Heart left ventricle (tissue), 16 donors: ENCODE data around the gene EN1. TPM values are rescaled to one million over a fixed set of nuclear protein-coding genes. Genes with fewer than 3 reads are reported as not detected.

Source experiments
- ATAC-seq, 4 donors: fragments of 200-7000 bp; cut with Tn5 transposase; one replicate each; pipeline ENCODE4 v1.9.1; 2020 to 2022; ENCODE audit warnings: moderate library complexity in 4 of 4, mild to moderate bottlenecking in 3 of 4, moderate number of reproducible peaks in 1 of 4
- DNase-seq, 5 donors: peaks; one replicate each; pipeline ENCODE4 v3.0.0-alpha.2; 2020
- H3K27ac ChIP-seq, 12 donors: fragments of 200-600 bp; sonication (generic) in 4 of 12; one replicate each; pipeline versions ENCODE4 v1.5.0 to v1.8.0; 2016 to 2022; ENCODE audit warnings: mild to moderate bottlenecking in 2 of 12
- H3K27me3 ChIP-seq, 9 donors: fragments of 200-600 bp; sonication (generic) in 2 of 9; one replicate each; pipeline versions ENCODE4 v1.5.1 to v1.8.0; 2016 to 2022; ENCODE audit warnings: mild to moderate bottlenecking in 3 of 9
- H3K36me3 ChIP-seq, 9 donors: fragments of 200-600 bp; sonication (generic) in 2 of 9; one replicate each; pipeline versions ENCODE4 v1.5.0 to v1.8.0; 2018 to 2022; ENCODE audit warnings: mild to moderate bottlenecking in 2 of 9
- H3K4me1 ChIP-seq, 12 donors: fragments of 200-600 bp; sonication (generic) in 4 of 12; one replicate each; pipeline versions ENCODE4 v1.5.0 to v1.8.0; 2016 to 2022; ENCODE audit warnings: mild to moderate bottlenecking in 3 of 12
- H3K4me3 ChIP-seq, 12 donors: fragments of 200-600 bp; sonication (generic) in 4 of 12; one replicate each; pipeline versions ENCODE4 v1.5.0 to v1.8.0; 2017 to 2022; ENCODE audit warnings: mild to moderate bottlenecking in 9 of 12, moderate library complexity in 4 of 12
- H3K9me3 ChIP-seq, 12 donors: fragments of 200-600 bp; sonication (generic) in 4 of 12; one replicate each; pipeline versions ENCODE4 v1.5.0 to v1.8.0; 2016 to 2022; ENCODE audit warnings: mild to moderate bottlenecking in 1 of 12
- CTCF ChIP-seq, 12 donors: fragments of 200-600 bp; sonication (generic) in 4 of 12; IDR thresholded peaks; one replicate each; pipeline versions ENCODE4 v1.5.0 to v1.8.0; 2018 to 2022; ENCODE audit warnings: antibody characterized with exemption in 12 of 12, mild to moderate bottlenecking in 5 of 12
- POLR2A ChIP-seq, 2 donors: fragments of 450-650 bp; IDR thresholded peaks; one replicate each; pipeline ENCODE4 v1.6.1; 2017; ENCODE audit warnings: antibody characterized with exemption in 2 of 2, mild to moderate bottlenecking in 2 of 2, moderate library complexity in 2 of 2
- WGBS, 4 donors: extraction: QIAGEN DNeasy Blood & Tissue Kit in 2 of 4; methylation state at CpG; one replicate each; pipeline versions ENCODE4 v1.1.5 to v1.1.7; 2013 to 2018; 5-methylcytosine and 5-hydroxymethylcytosine counted together
- intact Hi-C, 10 donors: fragments of 100-400 bp; cut with DNase I; formaldehyde crosslinking; loops; one replicate each; pipeline versions ENCODE4 v1.11.1 to v1.14.2; 2022
- polyA plus RNA-seq, 2 donors: library from polyadenylated mRNA; stranded (reverse); fragments of 200-250 nt; gene quantifications; one replicate each; pipeline ENCODE4 v1.2.3, GENCODE V29; 2013
- total RNA-seq, 9 donors: library from RNA; depleted of rRNA in 2 of 9; stranded (reverse); fragments of >200 nt in 2 of 9; fragmentation: NEBNext Ultra II Directional in 3 of 9; extraction: Animal tissue kit (Norgen Biotek cat#: 25700) in 3 of 9; gene quantifications; one replicate each; pipeline versions ENCODE4 v1.1.0 to v1.2.4, GENCODE V29; 2016 to 2023
- donor health status: ischemic (EF 13 %, LVEDD 7.1; RV severe dilation, severe dysfunction).
- donor health status: healthy with polysubstance abuse.
- donor health status: DM: no; HTN: yes; CAD: no.
- donor health status: DM: no; HTN: no; CAD: no.
- donor health status: ischemic (EF 25% LVEDD 6.9; RV normal size, moderate dysfunction).
- donor health status: ischemic (EF 25% LVEDD 5.7; RV mildly dilated, moderate dysfunction).
- donor health status: healthy.
- donor health status: DM: yes; HTN: yes; CAD: no.
- donor health status: ischemic (EF 35%, LVEDD 5.7; RV mildly dilated, moderate dysfunction).
- donor health status: nonischemic (EF 11% LVEDD 7.7; RV severe dilation, severe dysfunction).
- donor health status: DM: yes; HTN: yes; CAD: no.
- donor health status: PGD.
- donor health status: ischemic (EF 29% LVEDD 5.4; RV normal size, mild dysfunction).
- donor health status: nonischemic (EF 23%, LVEDD 6.1; RV moderate dilation, normal function).

The EN1 gene
- total and polyA plus RNA-seq, 11 donors: 0.27 TPM; not detected in 10

GRCh38 chr2:118833716-118834439 is 13.6 kb downstream of the EN1 start:
- no peak overlapping the region for H3K27ac ChIP-seq
- 5 to 8% (median 6%) methylated on average over 32 to 35 of the region's 35 CpGs for WGBS, 4 donors
- no peaks in the 10 kb centered on the region for H3K9me3 ChIP-seq
- peaks cover 49 to 100% (median 97%) of the 10 kb centered on the region in 9 donors for H3K27me3 ChIP-seq
- ATAC-seq (no peak), DNase-seq (no peak)
- H3K4me3 ChIP-seq: no peak overlapping the region
- H3K36me3 ChIP-seq: no peaks in the 10 kb centered on the region
- TF ChIP-seq CTCF (IDR thresholded peaks at IDR 0.05) (no peak), POLR2A (IDR thresholded peaks at IDR 0.05) (no peak)
- intact Hi-C loops: no loop called here
- H3K4me1 ChIP-seq: peaks cover 0 to 20% (median 12%) of the 10 kb centered on the region in 12 donors

GRCh38 chr2:118832791-118833715 is 14.4 kb downstream of the EN1 start:
- WGBS, 4 donors: 3 to 4% (median 4%) methylated on average over 35 to 36 of the region's 36 CpGs
- Histone ChIP-seq H3K27me3 (peaks cover 45 to 100% (median 92%) of the 10 kb centered on the region in 9 donors), H3K4me3 (no peak overlapping the region), H3K27ac (no peak overlapping the region), H3K4me1 (peaks cover 0 to 20% (median 12%) of the 10 kb centered on the region in 12 donors), H3K9me3 (no peaks in the 10 kb centered on the region), H3K36me3 (no peaks in the 10 kb centered on the region)
- DNase-seq (no peak), ATAC-seq (no peak)
- intact Hi-C loops: no loop called here
- TF ChIP-seq CTCF (IDR thresholded peaks at IDR 0.05) (no peak), POLR2A (IDR thresholded peaks at IDR 0.05) (no peak)

- intact Hi-C loops: no loop called here
- Histone ChIP-seq H3K27ac (no peak overlapping the region), H3K9me3 (no peaks in the 10 kb centered on the region), H3K36me3 (no peaks in the 10 kb centered on the region), H3K27me3 (peaks cover 41 to 100% (median 85%) of the 10 kb centered on the region in 9 donors), H3K4me3 (no peak overlapping the region), H3K4me1 (peaks cover 0 to 20% (median 12%) of the 10 kb centered on the region in 12 donors)
- DNase-seq (no peak), ATAC-seq (no peak)
- 8 to 18% (median 15%) methylated on average over 10 of the region's 10 CpGs for WGBS, 4 donors
- TF ChIP-seq POLR2A (IDR thresholded peaks at IDR 0.05): no peak
- no peak for TF ChIP-seq CTCF (IDR thresholded peaks at IDR 0.05)
Measured at GRCh38 chr2:118832071-118832790, 15.2 kb downstream of the EN1 start.
